ENCODE data around the gene POC1B.

DNA sequence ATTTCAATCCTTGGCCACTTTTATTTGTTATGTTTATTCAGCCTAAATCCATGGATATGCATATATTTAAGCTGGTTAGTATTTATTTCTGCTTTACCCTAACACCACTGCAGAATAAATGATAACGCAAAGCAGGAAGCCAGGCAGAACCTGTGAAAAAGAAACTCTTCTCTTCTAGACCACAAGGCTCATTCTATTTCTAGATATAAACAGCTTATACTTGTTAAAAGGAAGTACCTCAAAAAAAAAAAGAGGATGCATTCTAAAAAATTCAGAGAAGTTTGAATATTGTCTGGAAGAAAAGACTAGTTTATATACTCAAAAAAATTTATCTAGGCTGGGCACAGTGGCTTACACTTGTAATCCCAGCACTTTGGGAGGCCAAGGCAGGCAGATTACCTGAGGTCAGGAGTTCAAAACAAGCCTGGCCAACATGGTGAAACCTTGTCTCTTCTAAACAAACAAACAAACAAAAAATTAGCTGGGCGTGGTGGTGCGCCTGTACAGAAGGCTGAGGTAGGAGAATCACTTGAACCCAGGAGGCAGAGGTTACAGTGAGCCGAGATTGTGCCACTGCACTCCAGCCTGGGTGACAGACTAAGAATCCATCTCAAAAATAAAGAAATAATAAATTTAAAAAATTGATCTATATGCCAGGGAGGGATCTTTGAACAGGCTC is 57.1 kb downstream of the POC1B start:
- no peak for TF ChIP-seq CTCF (IDR thresholded peaks at IDR 0.05)
- TF ChIP-seq POLR2A (IDR thresholded peaks at IDR 0.05): no peak

Measured in body of pancreas (tissue), 4 donors.